OCI-LY3 (cell line): ENCODE data around the gene KL.
A peak's percentile ranks its signal among the peaks of the same experiment; 100 is the strongest.

Experiments used
- H2AFZ ChIP-seq: fragments of 200-600, 300-600 bp; shearing (Covaris generic); 2 replicates; pipeline ENCODE4 v1.6.0; 2014; ENCODE audit warnings: antibody characterized with exemption, low read depth, low read length
- H3K27ac ChIP-seq: fragments of 200-600, 300-600 bp; sonication (generic); 2 replicates; pipeline ENCODE4 v1.5.1; 2014; ENCODE audit warnings: mild to moderate bottlenecking, low read length, moderate library complexity, mixed read lengths
- H3K27me3 ChIP-seq: fragments of 200-600, 300-600 bp; sonication (generic); 2 replicates; pipeline ENCODE4 v1.6.1; 2014; ENCODE audit warnings: low read depth, low read length, mixed read lengths
- H3K36me3 ChIP-seq: fragments of 200-600, 300-600 bp; sonication (generic); replicated peaks from 2 replicates; pipeline ENCODE3; 2014; ENCODE audit warnings: low read depth, low read length, mixed read lengths
- H3K4me1 ChIP-seq: fragments of 300-600, 200-600 bp; sonication (generic); 2 replicates; pipeline ENCODE4 v1.6.1; 2014; ENCODE audit warnings: low read length, mixed read lengths
- H3K4me2 ChIP-seq: fragments of 200-600, 300-600 bp; sonication (generic); 2 replicates; pipeline ENCODE4 v1.6.1; 2014; ENCODE audit warnings: low read length, mixed read lengths
- H3K4me3 ChIP-seq: fragments of 300-600, 200-600 bp; sonication (generic); 2 replicates; pipeline ENCODE4 v1.5.1; 2014; ENCODE audit warnings: antibody characterized with exemption, mild to moderate bottlenecking, low read length, moderate library complexity
- H3K79me2 ChIP-seq: fragments of 300-600, 200-600 bp; shearing (Covaris generic); 2 replicates; pipeline ENCODE4 v1.6.1; 2014; ENCODE audit warnings: mild to moderate bottlenecking, low read length, mixed read lengths
- H3K9ac ChIP-seq: fragments of 300-600, 200-600 bp; shearing (Covaris generic); 2 replicates; pipeline ENCODE4 v1.6.0; 2014; ENCODE audit warnings: mild to moderate bottlenecking, low read length, moderate library complexity
- H3K9me3 ChIP-seq: fragments of 200-600, 300-600 bp; shearing (Covaris generic); 2 replicates; pipeline ENCODE4 v1.6.1; 2014; ENCODE audit warnings: low read length, mixed read lengths; ENCODE audit not compliant: insufficient read depth
- H4K20me1 ChIP-seq: fragments of 200-600, 300-600 bp; sonication (generic); 2 replicates; pipeline ENCODE4 v1.6.1; 2016; ENCODE audit warnings: low read length, mixed read lengths; ENCODE audit not compliant: insufficient read depth
- EZH2phosphoT487 ChIP-seq: fragments of 200-600 bp; shearing (Covaris generic); IDR thresholded peaks from 2 replicates; pipeline ENCODE4 v1.6.1; 2018; ENCODE audit warnings: antibody characterized with exemption, mixed run types, low read depth
- TF ChIP-seq, protein P1 (sequence below): fragments of 200-600, 300-600 bp; sonication (generic); IDR thresholded peaks from 2 replicates; pipeline ENCODE4 v1.5.1; 2014; ENCODE audit warnings: antibody characterized with exemption, low read length, low read depth

KL gene

DNA sequence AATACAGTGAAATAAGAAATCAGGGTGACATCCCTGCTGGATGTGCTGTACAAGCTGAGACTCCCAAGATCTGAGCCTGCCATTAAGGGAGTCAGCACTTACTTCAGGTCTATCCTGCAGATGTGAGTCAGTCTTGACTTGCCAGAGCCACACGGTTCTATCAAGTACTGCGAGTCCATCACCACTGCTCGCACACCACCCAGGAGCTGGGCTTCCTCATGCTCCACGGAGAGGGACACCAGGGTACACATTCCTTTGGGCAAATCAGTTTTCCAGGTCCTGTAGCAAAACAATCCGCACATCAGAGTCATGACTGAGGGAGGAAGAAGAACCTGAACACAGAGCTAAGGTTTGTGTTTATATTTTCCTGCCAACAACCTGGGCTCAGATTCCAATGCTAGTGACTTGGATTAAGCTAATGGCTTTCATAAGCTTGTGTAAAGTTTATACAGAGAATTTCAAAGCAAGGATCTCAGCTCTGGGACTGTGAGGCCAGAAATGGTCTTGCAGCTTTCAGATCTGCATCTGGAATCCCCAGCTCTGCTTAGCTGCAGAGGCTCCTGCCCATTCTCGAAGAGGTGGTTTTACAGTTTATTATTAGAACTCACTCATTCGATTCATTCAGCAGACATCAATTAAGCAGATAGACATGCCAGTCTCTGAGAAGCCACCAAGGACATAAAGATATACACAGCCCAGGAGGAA lies 90.6 kb downstream of the KL start:
- H3K9me3 ChIP-seq, result no peaks in the 10 kb centered on the region
- TF ChIP-seq EZH2phosphoT487, result no peak
- TF ChIP-seq, protein P1, sequence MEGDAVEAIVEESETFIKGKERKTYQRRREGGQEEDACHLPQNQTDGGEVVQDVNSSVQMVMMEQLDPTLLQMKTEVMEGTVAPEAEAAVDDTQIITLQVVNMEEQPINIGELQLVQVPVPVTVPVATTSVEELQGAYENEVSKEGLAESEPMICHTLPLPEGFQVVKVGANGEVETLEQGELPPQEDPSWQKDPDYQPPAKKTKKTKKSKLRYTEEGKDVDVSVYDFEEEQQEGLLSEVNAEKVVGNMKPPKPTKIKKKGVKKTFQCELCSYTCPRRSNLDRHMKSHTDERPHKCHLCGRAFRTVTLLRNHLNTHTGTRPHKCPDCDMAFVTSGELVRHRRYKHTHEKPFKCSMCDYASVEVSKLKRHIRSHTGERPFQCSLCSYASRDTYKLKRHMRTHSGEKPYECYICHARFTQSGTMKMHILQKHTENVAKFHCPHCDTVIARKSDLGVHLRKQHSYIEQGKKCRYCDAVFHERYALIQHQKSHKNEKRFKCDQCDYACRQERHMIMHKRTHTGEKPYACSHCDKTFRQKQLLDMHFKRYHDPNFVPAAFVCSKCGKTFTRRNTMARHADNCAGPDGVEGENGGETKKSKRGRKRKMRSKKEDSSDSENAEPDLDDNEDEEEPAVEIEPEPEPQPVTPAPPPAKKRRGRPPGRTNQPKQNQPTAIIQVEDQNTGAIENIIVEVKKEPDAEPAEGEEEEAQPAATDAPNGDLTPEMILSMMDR, result no peak
- H2AFZ ChIP-seq, result no peak overlapping the region
- peak overlapping the region; percentile 12; the same call in 1 of the 2 replicates for H3K4me3 ChIP-seq
- no peaks in the 10 kb centered on the region for H3K36me3 ChIP-seq
- H3K4me1 ChIP-seq, result peaks cover 64% of the 10 kb centered on the region
- H3K9ac ChIP-seq, result 0 out of 2 replicates have a peak overlapping the region, but pooled peaks have one; percentile 12
- H3K27me3 ChIP-seq, result no peaks in the 10 kb centered on the region
- no peaks in the 10 kb centered on the region for H3K79me2 ChIP-seq
- H3K4me2 ChIP-seq, result peak overlapping the region; percentile 60
- H4K20me1 ChIP-seq, result no peaks in the 10 kb centered on the region
- H3K27ac ChIP-seq, result 0 out of 2 replicates have a peak overlapping the region, but pooled peaks have one; percentile 12

DNA sequence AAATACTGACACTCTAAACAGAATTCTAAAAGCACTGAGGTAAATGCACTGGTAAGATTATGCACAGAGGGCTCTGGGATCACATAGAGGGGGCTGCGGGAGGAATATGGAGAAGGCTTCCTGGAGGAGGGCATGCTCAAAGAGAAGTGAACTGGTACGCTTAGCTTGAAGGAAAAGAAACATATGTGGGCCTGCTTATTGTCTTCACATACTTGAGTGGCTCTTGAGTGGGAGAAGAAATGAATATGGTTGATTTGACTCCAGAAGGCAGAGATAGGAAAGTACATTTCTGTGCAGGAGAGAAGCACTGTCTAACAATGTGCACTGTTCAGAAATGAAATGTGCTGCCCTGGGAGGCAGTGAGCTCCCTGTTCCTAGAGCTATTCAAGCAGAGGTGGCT lies 91.1 kb downstream of the KL start:
- Histone ChIP-seq H4K20me1 (no peaks in the 10 kb centered on the region), H3K4me1 (peaks cover 66% of the 10 kb centered on the region), H3K36me3 (no peaks in the 10 kb centered on the region), H3K27ac (0 out of 2 replicates have a peak overlapping the region, but pooled peaks have one; percentile 12), H2AFZ (no peak overlapping the region), H3K4me3 (0 out of 2 replicates have a peak overlapping the region, but pooled peaks have one; percentile 12), H3K4me2 (peak overlapping the region; percentile 60), H3K9ac (no peak overlapping the region), H3K79me2 (no peaks in the 10 kb centered on the region), H3K9me3 (no peaks in the 10 kb centered on the region), H3K27me3 (no peaks in the 10 kb centered on the region)
- TF ChIP-seq, protein P1, result no peak
- no peak for TF ChIP-seq EZH2phosphoT487

DNA sequence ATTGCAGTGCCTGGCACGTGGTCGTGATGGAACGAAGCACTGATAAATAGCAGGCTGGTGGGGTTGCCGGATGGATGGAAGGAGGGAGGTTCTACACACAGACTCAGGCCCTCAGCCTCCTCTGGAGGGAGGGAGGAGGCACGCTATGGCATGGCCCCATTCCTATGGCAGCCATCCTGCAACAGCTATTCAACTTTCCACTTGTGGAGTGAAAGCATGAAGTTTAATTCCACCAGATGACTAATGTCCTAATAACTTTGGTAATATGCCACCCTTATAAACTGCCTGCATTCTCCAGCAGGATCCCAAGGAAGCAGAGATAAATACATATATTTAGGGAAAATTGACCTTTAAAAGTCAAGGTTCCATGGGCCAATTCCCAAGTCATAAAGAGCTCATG lies 92.4 kb downstream of the KL start:
- Histone ChIP-seq H3K36me3 (no peaks in the 10 kb centered on the region), H3K4me1 (peaks cover 66% of the 10 kb centered on the region), H3K9ac (no peak overlapping the region), H3K9me3 (no peaks in the 10 kb centered on the region), H3K79me2 (no peaks in the 10 kb centered on the region), H4K20me1 (no peaks in the 10 kb centered on the region), H2AFZ (no peak overlapping the region), H3K4me3 (no peak overlapping the region), H3K4me2 (no peak overlapping the region), H3K27me3 (no peaks in the 10 kb centered on the region), H3K27ac (no peak overlapping the region)
- TF ChIP-seq EZH2phosphoT487, result no peak
- TF ChIP-seq, protein P1, result no peak

DNA sequence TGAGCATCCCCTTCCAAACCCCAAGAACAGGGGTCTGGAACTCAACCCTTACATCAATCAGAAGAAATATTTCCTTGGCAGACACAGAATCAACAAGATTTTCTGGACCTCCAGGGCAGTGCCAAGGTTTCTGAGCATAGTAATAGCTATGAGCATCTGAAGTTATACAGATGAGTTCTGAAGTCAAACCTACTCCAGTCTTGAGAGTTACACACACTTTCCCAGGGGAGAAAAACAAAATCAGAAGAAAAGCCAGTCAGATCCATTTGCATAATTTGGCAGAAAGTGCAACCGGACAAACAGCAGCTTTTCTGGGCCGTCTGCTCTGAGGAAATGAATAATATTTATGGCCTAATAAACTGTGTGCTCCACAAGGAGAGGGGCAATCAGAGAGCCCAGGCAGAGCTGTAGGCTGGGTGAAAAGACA lies 93.1 kb downstream of the KL start:
- Histone ChIP-seq H3K4me2 (peak overlapping the region; percentile 78), H3K4me3 (peak overlapping the region; percentile 8; the same call in 1 of the 2 replicates), H3K9me3 (no peaks in the 10 kb centered on the region), H3K79me2 (no peaks in the 10 kb centered on the region), H3K4me1 (peaks cover 66% of the 10 kb centered on the region), H2AFZ (peak overlapping the region; percentile 97), H3K27me3 (no peaks in the 10 kb centered on the region), H3K9ac (peak overlapping the region; percentile 13; the same call in 1 of the 2 replicates), H3K27ac (peak overlapping the region; percentile 11; the same call in 1 of the 2 replicates), H3K36me3 (no peaks in the 10 kb centered on the region), H4K20me1 (no peaks in the 10 kb centered on the region)
- TF ChIP-seq EZH2phosphoT487, result no peak
- TF ChIP-seq, protein P1, result no peak
